SK-N-SH (cell line): ENCODE data around the gene PCBD1.

Experiments
- EP300 ChIP-seq, 2 experiments: IDR thresholded peaks; 2 replicates each; pipeline versions ENCODE4 v1.4.0 to v1.6.1; 2012; ENCODE audit warnings: borderline replicate concordance in 1 of 2, low read depth in 1 of 2, low read length in 1 of 2
- EZH2phosphoT487 ChIP-seq: fragments of 200-600 bp; sonication (generic); IDR thresholded peaks from 2 replicates; pipeline ENCODE4 v1.6.1; 2017; ENCODE audit warnings: low read depth, mixed run types, mild to moderate bottlenecking, antibody characterized with exemption, moderate library complexity, borderline replicate concordance
- GABPA ChIP-seq: IDR thresholded peaks from 2 replicates; pipeline ENCODE4 v1.4.0; 2012; ENCODE audit warnings: low read depth, mild to moderate bottlenecking
- JUND ChIP-seq: IDR thresholded peaks from 2 replicates; pipeline ENCODE4 v1.4.0; 2012
- MAX ChIP-seq: IDR thresholded peaks from 2 replicates; pipeline ENCODE4 v1.4.0; 2012; ENCODE audit warnings: low read depth
- POLR2AphosphoS5 ChIP-seq: IDR thresholded peaks from 2 replicates; pipeline ENCODE4 v1.6.1; 2012; ENCODE audit warnings: low read depth, low read length
- RXRA ChIP-seq: IDR thresholded peaks from 2 replicates; pipeline ENCODE4 v1.4.0; 2012; ENCODE audit warnings: low read depth, mild to moderate bottlenecking, borderline replicate concordance
- TF ChIP-seq, protein P1 (sequence below): fragments of 200-600 bp; sonication (generic); IDR thresholded peaks from 2 replicates; pipeline ENCODE4 v1.6.1; 2017; ENCODE audit warnings: antibody characterized with exemption, mild to moderate bottlenecking, moderate library complexity
- TF ChIP-seq, protein P2 (sequence below): IDR thresholded peaks from 2 replicates; pipeline ENCODE4 v1.4.0; 2012; ENCODE audit warnings: low read depth, borderline replicate concordance

DNA sequence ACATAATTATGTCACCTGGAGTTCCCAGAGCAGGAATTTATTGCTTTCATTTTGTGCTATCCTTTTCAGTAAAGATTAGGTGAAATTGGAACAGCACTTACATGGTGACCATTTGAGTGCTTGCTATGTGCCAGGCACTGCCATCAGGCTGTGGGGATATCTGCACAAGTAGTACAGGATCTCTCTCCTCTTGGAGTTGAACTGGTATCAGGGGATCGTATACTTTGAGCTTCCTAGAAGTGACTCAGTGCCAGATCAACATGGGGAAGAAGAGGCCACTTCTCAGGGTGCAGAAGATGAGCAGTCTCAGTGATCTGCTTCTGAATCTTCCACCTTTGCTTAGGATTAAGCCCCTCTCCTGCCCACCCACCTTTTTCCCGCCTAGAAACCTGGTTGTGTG, 43.1 kb downstream of the PCBD1 start:
- TF ChIP-seq, protein P1, sequence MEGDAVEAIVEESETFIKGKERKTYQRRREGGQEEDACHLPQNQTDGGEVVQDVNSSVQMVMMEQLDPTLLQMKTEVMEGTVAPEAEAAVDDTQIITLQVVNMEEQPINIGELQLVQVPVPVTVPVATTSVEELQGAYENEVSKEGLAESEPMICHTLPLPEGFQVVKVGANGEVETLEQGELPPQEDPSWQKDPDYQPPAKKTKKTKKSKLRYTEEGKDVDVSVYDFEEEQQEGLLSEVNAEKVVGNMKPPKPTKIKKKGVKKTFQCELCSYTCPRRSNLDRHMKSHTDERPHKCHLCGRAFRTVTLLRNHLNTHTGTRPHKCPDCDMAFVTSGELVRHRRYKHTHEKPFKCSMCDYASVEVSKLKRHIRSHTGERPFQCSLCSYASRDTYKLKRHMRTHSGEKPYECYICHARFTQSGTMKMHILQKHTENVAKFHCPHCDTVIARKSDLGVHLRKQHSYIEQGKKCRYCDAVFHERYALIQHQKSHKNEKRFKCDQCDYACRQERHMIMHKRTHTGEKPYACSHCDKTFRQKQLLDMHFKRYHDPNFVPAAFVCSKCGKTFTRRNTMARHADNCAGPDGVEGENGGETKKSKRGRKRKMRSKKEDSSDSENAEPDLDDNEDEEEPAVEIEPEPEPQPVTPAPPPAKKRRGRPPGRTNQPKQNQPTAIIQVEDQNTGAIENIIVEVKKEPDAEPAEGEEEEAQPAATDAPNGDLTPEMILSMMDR: no peak
- TF ChIP-seq POLR2AphosphoS5 (no peak), EZH2phosphoT487 (no peak), EP300 (IDR thresholded peaks at IDR 0.05; ENCODE audit: borderline replicate concordance in 1 of 2, low read depth in 1 of 2, low read length in 1 of 2) (no peak), MAX (no peak), RXRA (no peak), GABPA (no peak), JUND (no peak)
- TF ChIP-seq, protein P2, sequence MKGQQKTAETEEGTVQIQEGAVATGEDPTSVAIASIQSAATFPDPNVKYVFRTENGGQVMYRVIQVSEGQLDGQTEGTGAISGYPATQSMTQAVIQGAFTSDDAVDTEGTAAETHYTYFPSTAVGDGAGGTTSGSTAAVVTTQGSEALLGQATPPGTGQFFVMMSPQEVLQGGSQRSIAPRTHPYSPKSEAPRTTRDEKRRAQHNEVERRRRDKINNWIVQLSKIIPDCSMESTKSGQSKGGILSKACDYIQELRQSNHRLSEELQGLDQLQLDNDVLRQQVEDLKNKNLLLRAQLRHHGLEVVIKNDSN: no peak
